Measurements from ENCODE around the gene LMBR1.

Gene LMBR1

DNA sequence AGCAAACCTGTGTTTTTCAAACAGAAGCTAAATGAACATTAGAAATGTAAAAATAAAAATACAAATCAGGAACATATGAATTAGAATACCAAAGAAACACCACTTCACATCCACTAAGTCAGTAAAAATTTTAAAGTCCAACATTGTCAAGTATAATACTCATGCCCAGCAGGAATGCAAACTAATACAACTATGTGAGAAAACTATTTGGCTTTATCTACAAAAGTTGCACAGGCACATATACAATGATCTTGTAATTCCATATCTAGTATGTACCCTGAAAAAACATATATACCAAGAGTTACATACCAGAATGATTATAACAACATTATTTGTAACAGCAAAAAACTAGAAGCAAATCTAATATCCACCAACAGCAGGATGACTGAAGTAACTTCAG, 161.3 kb downstream of the LMBR1 start:
- ChIA-PET CTCF (interaction anchor here (1.1 kb wide), 1 partner anchor 12 kb away, joined by 4 read pairs; no protein-coding TSS in a partner anchor), POLR2A (no interaction called here)
- TF ChIP-seq NFRKB (IDR thresholded peaks at IDR 0.05): no peak
- TF ChIP-seq SP1 (IDR thresholded peaks at IDR 0.05): no peak
- TF ChIP-seq PKNOX1 (IDR thresholded peaks at IDR 0.05): no peak
- no peak for TF ChIP-seq CTBP1 (IDR thresholded peaks at IDR 0.05; ENCODE audit: borderline replicate concordance)
- TF ChIP-seq TARDBP (IDR thresholded peaks at IDR 0.05): no peak
- TF ChIP-seq LEF1 (IDR thresholded peaks at IDR 0.05; ENCODE audit: borderline replicate concordance): no peak
- TF ChIP-seq FOXA1 (IDR thresholded peaks at IDR 0.05): no peak
- no peak for TF ChIP-seq FOXK2 (IDR thresholded peaks at IDR 0.05)
- no peak for TF ChIP-seq ARNT (IDR thresholded peaks at IDR 0.05)
- TF ChIP-seq BHLHE40 (IDR thresholded peaks at IDR 0.05; ENCODE audit: borderline replicate concordance): no peak
- no peak for TF ChIP-seq ELF4 (IDR thresholded peaks at IDR 0.05)
- TF ChIP-seq ZNF384 (IDR thresholded peaks at IDR 0.05): no peak
- DNase-seq (ENCODE audit: extremely low spot score): no peak

GRCh38 chr7:156725936-156726335, 167.0 kb downstream of the LMBR1 start:
- TF ChIP-seq SUZ12 (IDR thresholded peaks at IDR 0.05) (no peak), CTBP1 (IDR thresholded peaks at IDR 0.05; ENCODE audit: borderline replicate concordance) (no peak), LEF1 (IDR thresholded peaks at IDR 0.05; ENCODE audit: borderline replicate concordance) (no peak), SP1 (IDR thresholded peaks at IDR 0.05) (no peak), ARNT (IDR thresholded peaks at IDR 0.05) (no peak), TARDBP (IDR thresholded peaks at IDR 0.05) (no peak), PKNOX1 (IDR thresholded peaks at IDR 0.05) (no peak), NFRKB (IDR thresholded peaks at IDR 0.05) (no peak), L3MBTL2 (conservative IDR thresholded peaks at IDR 0.05) (no peak), ELF4 (IDR thresholded peaks at IDR 0.05) (no peak), FOXA1 (IDR thresholded peaks at IDR 0.05) (no peak), BHLHE40 (IDR thresholded peaks at IDR 0.05; ENCODE audit: borderline replicate concordance) (no peak), ZNF384 (IDR thresholded peaks at IDR 0.05) (no peak), FOXM1 (IDR thresholded peaks at IDR 0.05; ENCODE audit: borderline replicate concordance) (no peak), FOXK2 (IDR thresholded peaks at IDR 0.05) (no peak), HDGF (IDR thresholded peaks at IDR 0.05; ENCODE audit: borderline replicate concordance) (no peak)
- CTCF ChIA-PET: no interaction called here
- POLR2A ChIA-PET: no interaction called here
- DNase-seq (ENCODE audit: extremely low spot score): no peak

GRCh38 chr7:156725073-156725472, 167.9 kb downstream of the LMBR1 start:
- POLR2A ChIA-PET: no interaction called here
- CTCF ChIA-PET: interaction anchor here (0.8 kb wide), 1 partner anchor 28 kb away, joined by 3 read pairs; no protein-coding TSS in a partner anchor
- no peak for DNase-seq (ENCODE audit: extremely low spot score)
- TF ChIP-seq ARNT (IDR thresholded peaks at IDR 0.05) (no peak), ELF4 (IDR thresholded peaks at IDR 0.05) (no peak), SUZ12 (IDR thresholded peaks at IDR 0.05) (no peak), FOXM1 (IDR thresholded peaks at IDR 0.05; ENCODE audit: borderline replicate concordance) (no peak), FOXK2 (IDR thresholded peaks at IDR 0.05) (no peak), L3MBTL2 (conservative IDR thresholded peaks at IDR 0.05) (no peak), LEF1 (IDR thresholded peaks at IDR 0.05; ENCODE audit: borderline replicate concordance) (no peak), ZNF384 (IDR thresholded peaks at IDR 0.05) (no peak), HDGF (IDR thresholded peaks at IDR 0.05; ENCODE audit: borderline replicate concordance) (no peak), NFRKB (IDR thresholded peaks at IDR 0.05) (no peak), TARDBP (IDR thresholded peaks at IDR 0.05) (no peak), SP1 (IDR thresholded peaks at IDR 0.05) (no peak), FOXA1 (IDR thresholded peaks at IDR 0.05) (no peak), CTBP1 (IDR thresholded peaks at IDR 0.05; ENCODE audit: borderline replicate concordance) (no peak), BHLHE40 (IDR thresholded peaks at IDR 0.05; ENCODE audit: borderline replicate concordance) (no peak), PKNOX1 (IDR thresholded peaks at IDR 0.05) (no peak)

DNA sequence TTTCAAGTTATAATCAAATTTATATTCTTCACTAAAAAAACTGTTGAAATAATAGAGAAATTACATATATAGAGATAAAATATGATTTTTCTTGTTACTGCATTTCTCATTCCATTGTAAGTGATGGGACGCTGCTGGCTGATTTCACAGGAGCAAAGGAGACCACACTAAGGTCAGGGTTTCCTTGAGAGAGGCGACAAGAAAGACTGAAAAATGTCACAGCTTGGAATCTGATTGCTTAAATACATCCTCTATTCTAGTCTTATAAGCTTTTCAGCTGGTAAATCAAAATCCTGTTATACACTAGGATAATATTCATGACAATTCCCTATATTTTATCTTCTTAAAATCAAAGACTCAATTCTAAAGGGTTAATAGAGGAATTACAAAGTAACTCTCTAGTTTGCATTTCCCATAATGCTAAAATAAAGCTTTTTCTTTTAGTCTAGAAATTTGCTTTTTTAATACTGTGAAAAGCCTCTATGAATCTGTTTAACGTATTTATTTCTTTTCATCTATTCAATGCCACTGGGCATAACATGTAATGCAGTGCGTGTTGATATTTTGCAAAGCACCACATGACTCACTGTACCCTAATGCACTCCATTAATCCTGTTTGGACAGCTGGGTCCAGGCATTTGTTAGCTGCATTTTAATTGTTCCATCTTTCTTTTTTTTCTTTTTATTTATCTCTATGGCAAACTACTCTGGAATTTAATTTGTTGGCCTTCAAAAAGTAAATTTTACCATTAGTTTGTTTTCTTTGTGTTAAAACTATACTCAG, 170.7 kb downstream of the LMBR1 start:
- TF ChIP-seq PKNOX1 (IDR thresholded peaks at IDR 0.05) (no peak), CTBP1 (IDR thresholded peaks at IDR 0.05; ENCODE audit: borderline replicate concordance) (no peak), ARNT (IDR thresholded peaks at IDR 0.05) (no peak), FOXK2 (IDR thresholded peaks at IDR 0.05) (no peak), LEF1 (IDR thresholded peaks at IDR 0.05; ENCODE audit: borderline replicate concordance) (no peak), FOXA1 (IDR thresholded peaks at IDR 0.05) (no peak), FOXM1 (IDR thresholded peaks at IDR 0.05; ENCODE audit: borderline replicate concordance) (no peak), SP1 (IDR thresholded peaks at IDR 0.05) (no peak), HDGF (IDR thresholded peaks at IDR 0.05; ENCODE audit: borderline replicate concordance) (no peak), ZNF384 (IDR thresholded peaks at IDR 0.05) (no peak), NFRKB (IDR thresholded peaks at IDR 0.05) (no peak), L3MBTL2 (conservative IDR thresholded peaks at IDR 0.05) (no peak)
- ChIA-PET POLR2A (no interaction called here), CTCF (interaction anchor here (0.6 kb wide), 1 partner anchor 22 kb away, joined by 3 read pairs; no protein-coding TSS in a partner anchor)
- no peak for DNase-seq (ENCODE audit: extremely low spot score)

DNA sequence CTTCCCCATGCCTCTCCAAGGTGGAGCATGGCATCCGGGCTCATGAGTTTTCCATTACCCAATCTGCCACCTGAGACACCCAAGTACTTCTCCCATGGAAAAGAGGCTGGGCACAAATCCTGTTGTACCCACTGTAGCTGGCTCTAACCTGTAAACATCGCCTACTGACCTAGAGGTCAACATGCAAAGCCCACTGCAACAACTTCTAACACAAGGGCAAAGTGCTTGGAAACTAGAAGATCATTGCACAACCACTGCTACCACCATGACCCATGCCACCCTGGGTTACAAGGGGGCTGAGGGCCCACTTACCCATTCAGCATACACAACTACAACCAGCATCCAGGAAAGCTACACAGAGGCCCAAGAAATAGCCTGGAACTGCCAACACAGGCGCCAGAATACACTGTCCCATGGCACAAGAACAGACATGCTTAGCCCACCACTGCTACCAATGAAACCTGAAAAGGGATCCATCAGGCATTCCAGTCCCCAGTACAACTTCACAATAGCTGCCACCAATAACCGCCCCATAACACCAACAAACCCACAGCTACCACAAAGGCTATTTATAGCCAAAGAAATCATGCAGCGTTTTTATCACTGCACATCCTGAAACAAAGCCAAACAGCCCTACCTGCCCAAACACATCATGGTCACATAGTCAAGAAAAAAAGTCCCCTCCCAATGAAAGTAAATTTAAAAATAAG, 189.1 kb downstream of the LMBR1 start:
- POLR2A ChIA-PET: no interaction called here
- DNase-seq (ENCODE audit: extremely low spot score): no peak

More for the DNA sequence above, 189.1 kb downstream of the LMBR1 start:
- CTCF ChIA-PET: no interaction called here
- no peak for TF ChIP-seq TARDBP (IDR thresholded peaks at IDR 0.05)
- no peak for TF ChIP-seq CTBP1 (IDR thresholded peaks at IDR 0.05; ENCODE audit: borderline replicate concordance)
- TF ChIP-seq FOXK2 (IDR thresholded peaks at IDR 0.05): no peak
- no peak for TF ChIP-seq SUZ12 (IDR thresholded peaks at IDR 0.05)
- TF ChIP-seq PKNOX1 (IDR thresholded peaks at IDR 0.05): no peak
